Measurements from ENCODE around the gene ZNF423. TPM values are rescaled to one million over a fixed set of nuclear protein-coding genes. Genes with fewer than 3 reads are reported as not detected.

Gene ZNF423
- polyA plus RNA-seq, 1 of the 3 experiments (the other 2 are of a cell fraction), result 1.2 TPM

DNA sequence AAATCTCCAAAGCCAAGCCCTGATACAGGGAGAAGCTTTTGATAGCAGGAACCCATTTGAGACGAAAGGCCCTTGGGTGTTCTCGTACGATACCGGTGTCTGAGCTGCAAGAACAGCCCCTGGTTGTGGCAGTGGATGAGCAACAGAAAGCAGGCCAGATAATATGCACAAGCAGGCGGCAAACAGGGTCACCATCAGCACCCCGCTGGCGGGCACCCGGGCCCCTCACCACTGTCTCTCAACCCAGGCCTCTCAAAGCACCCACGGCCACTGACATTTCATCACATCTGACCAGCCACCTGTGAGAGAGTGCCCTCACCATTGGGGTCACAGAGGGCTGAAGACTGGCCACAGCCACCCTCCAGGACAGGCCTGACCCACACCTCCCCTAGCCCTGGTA lies 252.0 kb downstream of the ZNF423 start:
- H3K4me1 ChIP-seq (ENCODE audit: control insufficient read depth in 1 of 2, insufficient read depth in 2 of 2, low read depth in 1 of 2, low read length in 1 of 2), result peaks cover 0 to 69% of the 10 kb centered on the region in 2 experiments; a peak in 2 of 4 replicates
- CTCF ChIA-PET, result interaction anchor here (2.2 to 2.6 kb wide), 2 partner anchors 11 to 112 kb away, joined by 5 to 12 read pairs; no protein-coding TSS in a partner anchor
- H3K27me3 ChIP-seq (ENCODE audit: insufficient read depth), result no peaks in the 10 kb centered on the region
- H3K4me2 ChIP-seq, result no peak overlapping the region
- H3K36me3 ChIP-seq (replicated peaks in 1 of 2; ENCODE audit: control insufficient read depth in 1 of 2, insufficient read depth in 2 of 2, low read length in 1 of 2), result no peaks in the 10 kb centered on the region
- peak overlapping the region in 1 of 2 experiments; percentile 44; a peak in 1 of 4 replicates for H3K27ac ChIP-seq (ENCODE audit: low read depth in 2 of 2, low read length in 1 of 2)
- no peaks in the 10 kb centered on the region for H3F3A ChIP-seq (replicated peaks; ENCODE audit: insufficient read depth)
- WGBS (ENCODE audit: low lambda C conversion rate), result 57% methylated on average over 8 of the region's 9 CpGs
- no peak overlapping the region for H3K9ac ChIP-seq
- no peak overlapping the region for H2AFZ ChIP-seq (ENCODE audit: low read depth)
- no peaks in the 10 kb centered on the region for H4K20me1 ChIP-seq (ENCODE audit: insufficient read depth)
- no peak for DNase-seq
- no peak overlapping the region for H3K4me3 ChIP-seq (ENCODE audit: low read depth in 2 of 2, low read length in 1 of 2)
- no peaks in the 10 kb centered on the region for H3K79me2 ChIP-seq (ENCODE audit: insufficient read depth)
- H3K9me2 ChIP-seq, result no peaks in the 10 kb centered on the region
- TF ChIP-seq NFIC (IDR thresholded peaks at IDR 0.05; ENCODE audit: borderline replicate concordance) (no peak), POLR2AphosphoS5 (IDR thresholded peaks at IDR 0.05; ENCODE audit: low read depth, low read length) (no peak), RXRA (IDR thresholded peaks at IDR 0.05; ENCODE audit: borderline replicate concordance, low read depth) (no peak), EZH2phosphoT487 (IDR thresholded peaks at IDR 0.05; ENCODE audit: borderline replicate concordance, low read depth) (no peak), FOSL2 (IDR thresholded peaks at IDR 0.05; ENCODE audit: borderline replicate concordance, low read depth) (no peak), GATA2 (CRISPR knock-in tag; IDR thresholded peaks at IDR 0.05) (no peak), NRF1 (IDR thresholded peaks at IDR 0.05; ENCODE audit: low read depth, low read length) (no peak), EP300 (IDR thresholded peaks at IDR 0.05; ENCODE audit: borderline replicate concordance in 1 of 2, low read depth in 1 of 2, low read length in 1 of 2) (no peak), MXI1 (IDR thresholded peaks at IDR 0.05; ENCODE audit: low read depth, low read length) (no peak), RCOR1 (IDR thresholded peaks at IDR 0.05; ENCODE audit: low read length) (no peak), RAD21 (IDR thresholded peaks at IDR 0.05; ENCODE audit: low read length) (no peak), TCF12 (IDR thresholded peaks at IDR 0.05) (no peak)
- TF ChIP-seq, protein P1, sequence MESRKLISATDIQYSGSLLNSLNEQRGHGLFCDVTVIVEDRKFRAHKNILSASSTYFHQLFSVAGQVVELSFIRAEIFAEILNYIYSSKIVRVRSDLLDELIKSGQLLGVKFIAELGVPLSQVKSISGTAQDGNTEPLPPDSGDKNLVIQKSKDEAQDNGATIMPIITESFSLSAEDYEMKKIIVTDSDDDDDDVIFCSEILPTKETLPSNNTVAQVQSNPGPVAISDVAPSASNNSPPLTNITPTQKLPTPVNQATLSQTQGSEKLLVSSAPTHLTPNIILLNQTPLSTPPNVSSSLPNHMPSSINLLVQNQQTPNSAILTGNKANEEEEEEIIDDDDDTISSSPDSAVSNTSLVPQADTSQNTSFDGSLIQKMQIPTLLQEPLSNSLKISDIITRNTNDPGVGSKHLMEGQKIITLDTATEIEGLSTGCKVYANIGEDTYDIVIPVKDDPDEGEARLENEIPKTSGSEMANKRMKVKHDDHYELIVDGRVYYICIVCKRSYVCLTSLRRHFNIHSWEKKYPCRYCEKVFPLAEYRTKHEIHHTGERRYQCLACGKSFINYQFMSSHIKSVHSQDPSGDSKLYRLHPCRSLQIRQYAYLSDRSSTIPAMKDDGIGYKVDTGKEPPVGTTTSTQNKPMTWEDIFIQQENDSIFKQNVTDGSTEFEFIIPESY (IDR thresholded peaks at IDR 0.05; ENCODE audit: borderline replicate concordance, low read depth), result no peak
- TF ChIP-seq, protein P2, sequence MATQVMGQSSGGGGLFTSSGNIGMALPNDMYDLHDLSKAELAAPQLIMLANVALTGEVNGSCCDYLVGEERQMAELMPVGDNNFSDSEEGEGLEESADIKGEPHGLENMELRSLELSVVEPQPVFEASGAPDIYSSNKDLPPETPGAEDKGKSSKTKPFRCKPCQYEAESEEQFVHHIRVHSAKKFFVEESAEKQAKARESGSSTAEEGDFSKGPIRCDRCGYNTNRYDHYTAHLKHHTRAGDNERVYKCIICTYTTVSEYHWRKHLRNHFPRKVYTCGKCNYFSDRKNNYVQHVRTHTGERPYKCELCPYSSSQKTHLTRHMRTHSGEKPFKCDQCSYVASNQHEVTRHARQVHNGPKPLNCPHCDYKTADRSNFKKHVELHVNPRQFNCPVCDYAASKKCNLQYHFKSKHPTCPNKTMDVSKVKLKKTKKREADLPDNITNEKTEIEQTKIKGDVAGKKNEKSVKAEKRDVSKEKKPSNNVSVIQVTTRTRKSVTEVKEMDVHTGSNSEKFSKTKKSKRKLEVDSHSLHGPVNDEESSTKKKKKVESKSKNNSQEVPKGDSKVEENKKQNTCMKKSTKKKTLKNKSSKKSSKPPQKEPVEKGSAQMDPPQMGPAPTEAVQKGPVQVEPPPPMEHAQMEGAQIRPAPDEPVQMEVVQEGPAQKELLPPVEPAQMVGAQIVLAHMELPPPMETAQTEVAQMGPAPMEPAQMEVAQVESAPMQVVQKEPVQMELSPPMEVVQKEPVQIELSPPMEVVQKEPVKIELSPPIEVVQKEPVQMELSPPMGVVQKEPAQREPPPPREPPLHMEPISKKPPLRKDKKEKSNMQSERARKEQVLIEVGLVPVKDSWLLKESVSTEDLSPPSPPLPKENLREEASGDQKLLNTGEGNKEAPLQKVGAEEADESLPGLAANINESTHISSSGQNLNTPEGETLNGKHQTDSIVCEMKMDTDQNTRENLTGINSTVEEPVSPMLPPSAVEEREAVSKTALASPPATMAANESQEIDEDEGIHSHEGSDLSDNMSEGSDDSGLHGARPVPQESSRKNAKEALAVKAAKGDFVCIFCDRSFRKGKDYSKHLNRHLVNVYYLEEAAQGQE (IDR thresholded peaks at IDR 0.05; ENCODE audit: low read depth, low read length), result no peak
- POLR2A ChIA-PET, result no interaction called here
- H3K9me3 ChIP-seq, result no peaks in the 10 kb centered on the region
